ENCODE data around the gene UBE4A.
"Not testable (repeated sequence)": the region's sequence is repeated elsewhere in the genome, so short reads cannot be mapped to it uniquely, and the experiment has no call there.

UBE4A gene

DNA sequence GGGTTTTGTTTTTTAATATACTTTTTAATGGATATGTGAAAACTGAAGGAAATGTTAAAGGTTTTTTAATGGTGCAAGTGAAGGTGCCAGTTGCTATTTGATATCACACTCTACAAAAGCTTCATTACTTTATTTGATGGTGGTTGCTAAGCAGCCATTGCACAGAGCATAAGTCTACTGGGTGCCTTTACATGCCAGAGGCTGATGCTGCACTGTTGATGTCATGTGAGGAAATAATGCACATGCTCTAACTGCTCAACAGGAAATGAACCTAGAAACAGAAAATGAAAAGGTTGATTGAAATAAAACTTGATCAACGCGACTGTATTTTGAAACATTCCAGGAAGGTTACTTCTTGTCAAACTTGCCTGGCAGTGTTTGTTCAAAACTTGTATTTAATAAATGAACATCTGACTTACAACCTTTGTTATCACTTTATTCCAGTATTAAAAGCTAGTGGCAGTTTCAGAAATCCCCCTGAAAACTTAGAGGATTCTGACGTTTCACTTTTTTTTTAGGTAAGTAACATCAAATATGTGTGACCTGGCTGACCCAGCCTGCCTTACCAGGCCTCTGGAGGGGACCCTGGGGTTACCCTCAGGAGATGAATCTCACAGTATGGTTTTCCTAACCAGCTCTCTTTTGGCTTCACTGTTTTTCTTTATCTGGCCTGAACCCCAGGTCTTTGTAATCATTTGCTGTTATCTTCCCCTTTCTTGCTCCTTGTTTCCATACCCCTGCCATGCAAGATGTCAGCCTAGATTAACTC is 39.6 kb downstream of the UBE4A start:
- peak in 2 of 3 donors; percentile 5 to 9 for DNase-seq (ENCODE audit: low read depth in 3 of 3, low spot score in 1 of 3)

DNA sequence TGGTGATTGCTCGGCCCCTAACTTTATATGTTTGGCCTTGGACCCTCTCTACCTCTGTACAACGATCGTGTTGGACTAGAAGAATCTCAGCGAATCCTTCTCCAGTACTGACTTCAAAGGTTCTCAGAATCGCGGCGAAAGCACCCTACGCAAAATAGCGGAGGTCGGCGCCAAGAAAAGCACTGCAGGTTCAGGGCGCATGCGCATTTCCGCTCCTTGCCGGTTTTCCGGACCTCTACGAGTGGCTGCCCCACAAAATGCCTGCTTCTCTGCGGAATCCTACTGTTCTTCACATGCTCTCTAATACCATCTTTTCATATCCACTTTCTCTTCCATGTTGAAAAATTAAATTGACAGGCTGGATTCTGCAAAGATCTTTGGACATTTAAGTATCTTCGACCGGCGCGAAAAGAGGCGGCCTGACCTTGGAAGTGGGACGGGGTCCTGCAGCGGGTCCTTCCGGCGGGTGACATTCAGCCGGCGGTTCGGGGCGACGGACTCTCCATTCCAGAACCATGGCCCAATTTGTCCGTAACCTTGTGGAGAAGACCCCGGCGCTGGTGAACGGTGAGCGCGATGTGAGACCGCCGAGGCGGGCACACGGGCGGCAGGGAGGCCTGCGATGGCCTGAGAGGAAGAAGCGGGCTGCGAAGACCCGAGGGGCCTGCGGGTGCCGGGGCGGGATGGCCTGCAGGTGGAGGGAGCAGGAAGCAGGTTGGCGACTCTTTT is 41.9 kb downstream of the UBE4A start, which contains the start of gene ATP5MG:
TSS of gene ATP5MG (plus strand) at position 456 of the 729 bp plus-strand sequence. CDS start at position 516, 60 bp downstream.
- DNase-seq (ENCODE audit: low read depth in 3 of 3, low spot score in 1 of 3): peak; percentile 81 to 84 (median 81)

DNA sequence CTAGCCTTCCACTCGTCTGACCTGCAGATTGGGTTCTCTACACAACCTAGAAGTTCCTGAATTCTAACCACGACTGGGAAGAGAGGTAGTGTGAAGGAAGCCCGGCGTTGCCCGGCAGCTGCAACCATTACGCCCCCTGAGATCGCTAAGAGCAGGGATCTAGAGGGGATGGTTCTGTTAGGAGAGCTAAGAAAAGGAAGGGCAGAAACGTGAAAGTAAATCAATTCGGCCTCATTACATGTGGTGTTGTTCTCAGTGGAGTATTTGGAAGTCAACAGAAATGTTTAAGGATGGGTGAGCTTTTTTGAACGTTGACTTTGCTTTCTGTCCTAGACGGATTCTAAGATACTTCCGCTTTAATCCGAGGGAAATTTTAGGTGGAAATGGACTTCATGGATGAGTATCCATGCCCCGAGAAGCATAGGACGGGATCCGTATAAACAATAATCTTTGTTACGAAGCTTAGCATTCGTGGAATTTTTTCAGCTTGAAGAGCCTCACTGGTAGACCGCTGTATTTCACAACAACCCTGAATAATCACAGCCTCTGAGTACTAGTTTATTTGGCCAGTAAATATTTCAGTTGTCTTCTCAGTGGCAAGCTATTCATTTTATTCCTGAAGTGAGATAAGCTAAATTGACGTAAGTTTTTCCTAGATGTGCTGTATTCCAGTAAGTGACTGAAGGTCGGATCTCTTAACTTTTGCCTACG is 42.6 kb downstream of the UBE4A start:
- no peak for DNase-seq (ENCODE audit: low read depth in 3 of 3, low spot score in 1 of 3)

DNA sequence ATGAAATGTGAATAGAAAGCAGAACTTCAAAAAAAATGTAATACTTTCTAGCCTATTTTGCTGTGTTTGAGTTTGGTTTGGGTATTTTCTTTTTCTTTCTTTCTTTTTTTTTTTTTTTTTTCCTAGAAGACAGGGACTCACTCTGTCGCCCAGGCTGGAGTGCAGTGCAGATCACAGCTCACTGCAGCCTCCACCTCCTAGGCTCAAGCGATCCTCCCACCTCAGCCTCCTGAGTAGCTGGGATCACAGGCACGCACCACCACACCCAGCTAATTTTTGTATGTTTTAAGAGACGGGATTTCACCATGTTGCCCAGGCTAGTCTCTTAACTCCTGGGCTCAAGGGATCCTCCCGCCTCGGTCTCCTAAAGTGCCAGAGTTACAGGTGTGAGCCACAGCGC is 43.2 kb downstream of the UBE4A start:
- DNase-seq (ENCODE audit: low read depth in 3 of 3, low spot score in 1 of 3): not testable (repeated sequence)

DNA sequence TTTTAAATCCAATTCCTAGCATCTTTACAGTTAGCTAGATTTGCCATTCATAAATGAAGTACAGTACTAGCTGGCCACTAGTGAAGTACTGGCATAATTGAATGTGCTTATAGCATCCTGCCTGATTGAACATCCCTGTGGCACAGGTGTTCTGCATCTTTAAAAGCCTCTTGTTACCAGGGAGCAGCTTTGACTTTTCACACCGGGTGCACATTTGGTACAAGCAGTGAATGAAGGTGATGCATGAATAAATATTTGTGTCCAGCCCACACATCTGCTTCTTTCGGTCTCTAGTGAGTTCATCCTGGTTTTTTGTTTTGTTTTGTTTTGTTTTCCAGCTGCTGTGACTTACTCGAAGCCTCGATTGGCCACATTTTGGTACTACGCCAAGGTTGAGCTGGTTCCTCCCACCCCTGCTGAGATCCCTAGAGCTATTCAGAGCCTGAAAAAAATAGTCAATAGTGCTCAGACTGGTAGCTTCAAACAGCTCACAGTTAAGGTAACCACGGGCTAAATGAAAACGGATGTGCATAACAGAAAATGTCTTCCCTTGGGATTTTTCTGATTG is 47.3 kb downstream of the UBE4A start:
- no peak for DNase-seq (ENCODE audit: low read depth in 3 of 3, low spot score in 1 of 3)

DNA sequence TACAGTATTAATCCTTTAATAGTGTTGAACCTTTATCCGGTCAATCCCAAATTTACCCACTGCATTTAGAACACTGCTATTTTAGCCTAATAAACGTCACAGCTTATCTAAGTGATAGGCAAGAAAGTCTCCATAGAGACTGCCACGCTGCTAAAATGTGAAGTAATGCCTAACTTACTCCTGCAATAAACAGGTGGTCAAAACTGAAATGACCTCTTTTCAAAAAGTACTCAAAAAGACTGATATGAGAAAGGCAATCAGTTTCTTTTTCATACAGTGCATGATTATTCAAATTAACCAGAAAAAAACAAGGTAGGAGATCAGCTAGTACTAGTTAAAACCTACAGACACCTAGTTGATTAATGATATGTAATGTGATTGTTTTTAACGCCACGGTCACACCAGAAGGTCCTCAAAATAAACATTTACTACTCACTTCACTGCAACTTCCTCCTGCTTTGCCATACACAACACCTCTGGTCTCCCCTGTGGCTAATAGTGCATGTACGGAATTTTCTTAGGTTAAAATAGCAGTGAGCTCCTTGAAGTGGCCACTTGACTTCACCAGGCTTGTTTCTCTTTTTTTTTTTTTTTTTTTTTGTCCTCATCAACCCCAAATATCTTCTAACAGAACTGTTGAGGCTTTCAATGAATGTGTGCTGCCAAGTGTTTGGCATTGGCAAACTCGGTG is 50.8 kb downstream of the UBE4A start:
- DNase-seq (ENCODE audit: low read depth in 3 of 3, low spot score in 1 of 3): no peak

GRCh38 chr11:118411530-118411929 is 52.1 kb downstream of the UBE4A start:
- DNase-seq (ENCODE audit: low read depth in 3 of 3, low spot score in 1 of 3): no peak

- no peak for DNase-seq (ENCODE audit: low read depth in 3 of 3, low spot score in 1 of 3)
Measured at GRCh38 chr11:118412921-118413320, 53.5 kb downstream of the UBE4A start.

DNA sequence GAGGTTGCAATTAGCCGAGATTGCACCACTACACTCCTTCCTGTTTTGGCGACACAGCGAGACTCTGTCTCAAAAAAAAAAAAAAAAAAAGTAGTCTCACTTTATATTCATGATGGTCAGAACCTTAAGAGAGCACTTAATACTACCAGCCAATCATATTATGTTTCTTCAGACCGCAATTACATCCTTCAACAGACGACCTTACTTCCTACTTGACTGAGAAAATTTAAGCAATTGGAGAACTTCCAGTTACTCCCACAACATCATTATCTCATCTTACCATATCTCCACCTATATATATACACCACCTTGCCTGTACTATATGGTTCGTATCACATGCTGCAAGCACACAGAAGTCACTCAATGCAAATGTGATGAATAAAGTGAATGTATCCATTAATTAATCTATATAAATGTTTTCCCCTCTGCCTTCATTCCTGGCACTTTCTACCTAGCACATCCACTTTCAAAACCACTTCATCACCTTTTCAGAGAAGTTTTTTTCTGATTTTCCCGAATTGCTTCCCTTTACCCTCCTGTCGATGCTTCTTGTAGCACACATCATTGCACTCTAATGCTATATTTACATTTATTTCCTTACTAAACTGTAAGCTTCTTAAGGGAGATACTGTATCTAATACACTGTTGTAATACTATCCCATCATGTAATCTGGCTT is 55.8 kb downstream of the UBE4A start:
- DNase-seq (ENCODE audit: low read depth in 3 of 3, low spot score in 1 of 3): no peak

GRCh38 chr11:118415739-118416068 is 56.3 kb downstream of the UBE4A start:
- DNase-seq (ENCODE audit: low read depth in 3 of 3, low spot score in 1 of 3): no peak

GRCh38 chr11:118416900-118417299 is 57.5 kb downstream of the UBE4A start:
- not testable (repeated sequence) for DNase-seq (ENCODE audit: low read depth in 3 of 3, low spot score in 1 of 3)

GRCh38 chr11:118417801-118418200 is 58.4 kb downstream of the UBE4A start:
- no peak for DNase-seq (ENCODE audit: low read depth in 3 of 3, low spot score in 1 of 3)

- DNase-seq (ENCODE audit: low read depth in 3 of 3, low spot score in 1 of 3): no peak
Measured at GRCh38 chr11:118418766-118419165, 59.4 kb downstream of the UBE4A start.

GRCh38 chr11:118427707-118428106 is 68.3 kb downstream of the UBE4A start:
- no peak for DNase-seq (ENCODE audit: low read depth in 3 of 3, low spot score in 1 of 3)

GRCh38 chr11:118430956-118431355 is 71.6 kb downstream of the UBE4A start:
- DNase-seq (ENCODE audit: low read depth in 3 of 3, low spot score in 1 of 3): no peak

- no peak for DNase-seq (ENCODE audit: low read depth in 3 of 3, low spot score in 1 of 3)
Measured at GRCh38 chr11:118434123-118434552, 74.7 kb downstream of the UBE4A start.

- peak in 1 of 3 donors; percentile 21 for DNase-seq (ENCODE audit: low read depth in 3 of 3, low spot score in 1 of 3)
Measured at GRCh38 chr11:118434553-118435289, 75.3 kb downstream of the UBE4A start.

GRCh38 chr11:118435290-118435892 is 76.0 kb downstream of the UBE4A start:
- peak in 1 of 3 donors; percentile 38 for DNase-seq (ENCODE audit: low read depth in 3 of 3, low spot score in 1 of 3)

Measured in stimulated activated CD4-positive, alpha-beta T cell treated with anti-CD3 and anti-CD28 coated beads, TNF-alpha, amount 100 ng/mL, for 1 hour (primary cell).